Measurements from ENCODE around the gene ANO2.
"Not testable (repeated sequence)": the region's sequence is repeated elsewhere in the genome, so short reads cannot be mapped to it uniquely, and the experiment has no call there.

Gene ANO2

DNA sequence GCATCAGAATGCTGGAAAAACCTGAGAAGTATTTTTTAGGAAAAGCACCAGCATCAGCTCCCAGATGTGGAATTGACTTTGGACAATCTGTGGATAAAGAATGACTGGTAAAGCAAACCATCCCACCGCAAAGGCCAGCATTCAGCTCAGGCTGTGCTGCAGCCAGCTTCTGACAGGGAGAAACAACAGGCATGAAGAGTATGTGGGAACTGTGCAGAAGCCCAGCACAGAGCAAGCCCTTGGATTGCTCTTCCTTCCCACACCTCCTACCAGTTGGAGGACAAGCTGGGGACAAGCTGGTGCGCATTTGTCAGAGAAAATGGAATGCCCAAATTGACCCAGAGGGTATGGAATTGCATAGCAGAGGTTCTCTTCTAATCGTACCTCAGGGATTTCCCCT lies 228.1 kb downstream of the ANO2 start:
- intact Hi-C loops (cut with DNase I) = no loop called here

GRCh38 chr12:5716201-5716600 lies 228.9 kb downstream of the ANO2 start:
- intact Hi-C loops (cut with DNase I) = no loop called here
- peak in 2 of 42 donors; percentile 13 to 19 for DNase-seq

More for the DNA sequence above, 228.1 kb downstream of the ANO2 start:
- DNase-seq = peak in 2 of 42 donors; percentile 8 to 15

DNA sequence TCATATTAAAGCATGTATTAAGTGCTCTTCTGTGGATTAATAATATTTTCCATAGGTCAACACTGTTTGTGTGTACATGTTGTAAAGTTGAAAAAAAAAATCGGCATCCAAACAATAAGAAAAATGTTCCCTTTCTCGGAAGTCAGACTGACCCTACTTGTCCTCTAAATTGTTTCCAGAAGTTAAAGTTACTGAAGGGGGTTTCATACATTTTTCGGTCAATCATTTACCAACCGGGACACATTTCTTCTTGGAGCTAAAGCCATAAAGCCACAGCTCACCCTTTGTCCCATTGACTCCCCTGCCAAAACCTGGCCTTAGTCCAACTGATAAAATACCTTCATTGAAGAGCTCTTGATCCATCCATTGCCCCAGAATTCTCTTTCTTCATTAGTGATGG lies 230.0 kb downstream of the ANO2 start:
- no peak for DNase-seq
- intact Hi-C loops (cut with DNase I) = no loop called here

- DNase-seq = peak in 2 of 42 donors; percentile 1 to 4
- intact Hi-C loops (cut with DNase I) = no loop called here
Measured at GRCh38 chr12:5713599-5714081, 231.4 kb downstream of the ANO2 start.

DNA sequence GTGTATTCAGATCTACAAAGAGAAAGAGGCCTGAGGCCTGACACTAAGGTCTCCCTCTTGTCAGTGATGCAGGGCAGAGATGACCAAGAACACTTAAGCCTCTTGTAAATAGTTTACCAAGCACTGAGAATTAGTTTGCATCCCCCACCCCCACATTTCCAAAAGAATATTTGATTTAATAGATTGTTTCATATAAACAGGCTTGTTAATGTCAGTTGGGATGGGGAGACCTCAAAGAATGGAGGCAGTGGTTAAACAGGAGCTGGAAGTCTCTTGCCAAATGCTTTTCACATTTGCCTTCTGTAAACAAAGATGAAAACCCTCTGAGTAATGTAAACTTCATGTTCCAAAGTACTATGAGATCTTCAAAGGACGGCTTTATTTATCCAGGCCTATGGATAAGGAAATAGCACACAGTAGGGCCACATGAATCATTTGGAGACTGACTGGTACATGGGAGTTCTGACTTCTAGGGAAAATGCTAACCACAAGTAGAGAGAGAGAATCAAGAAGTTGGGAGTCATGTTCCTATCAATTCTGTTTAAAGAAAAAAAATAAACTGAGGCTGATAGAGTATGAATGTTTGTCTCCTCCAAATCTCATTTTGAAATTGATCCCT lies 234.7 kb downstream of the ANO2 start:
- no peak for DNase-seq
- intact Hi-C loops (cut with DNase I) = no loop called here

- intact Hi-C loops (cut with DNase I) = no loop called here
- DNase-seq = peak in 1 of 42 donors; percentile 2
Measured at GRCh38 chr12:5708371-5708770, 236.7 kb downstream of the ANO2 start.

DNA sequence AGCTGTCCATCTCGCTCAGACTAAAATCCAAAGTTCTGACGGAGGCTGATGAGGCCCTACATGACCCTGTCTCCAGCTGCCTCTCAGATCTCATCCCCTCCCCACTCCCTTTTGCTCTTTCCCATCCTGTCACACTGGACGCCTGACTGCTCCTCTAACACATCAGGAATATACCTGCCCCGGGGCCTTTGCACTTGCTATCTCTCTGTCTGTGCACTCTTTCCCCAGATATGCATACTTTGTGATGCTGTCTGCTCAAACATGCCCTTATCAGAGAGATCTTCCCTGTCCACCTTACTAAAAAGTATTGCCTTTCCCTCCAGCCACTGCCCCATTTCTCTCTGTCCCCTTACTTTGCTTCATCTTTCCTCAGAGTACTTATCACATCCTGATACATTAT lies 238.8 kb downstream of the ANO2 start:
- intact Hi-C loops (cut with DNase I) = no loop called here
- peak in 1 of 42 donors; percentile 22 for DNase-seq

GRCh38 chr12:5705791-5706190 lies 239.3 kb downstream of the ANO2 start:
- intact Hi-C loops (cut with DNase I) = no loop called here
- DNase-seq = peak in 1 of 42 donors; percentile 9

- intact Hi-C loops (cut with DNase I) = no loop called here
- DNase-seq = no peak
Measured at GRCh38 chr12:5694759-5695409, 250.2 kb downstream of the ANO2 start.

GRCh38 chr12:5692850-5693249 lies 252.2 kb downstream of the ANO2 start:
- no peak for DNase-seq
- intact Hi-C loops (cut with DNase I) = no loop called here

DNA sequence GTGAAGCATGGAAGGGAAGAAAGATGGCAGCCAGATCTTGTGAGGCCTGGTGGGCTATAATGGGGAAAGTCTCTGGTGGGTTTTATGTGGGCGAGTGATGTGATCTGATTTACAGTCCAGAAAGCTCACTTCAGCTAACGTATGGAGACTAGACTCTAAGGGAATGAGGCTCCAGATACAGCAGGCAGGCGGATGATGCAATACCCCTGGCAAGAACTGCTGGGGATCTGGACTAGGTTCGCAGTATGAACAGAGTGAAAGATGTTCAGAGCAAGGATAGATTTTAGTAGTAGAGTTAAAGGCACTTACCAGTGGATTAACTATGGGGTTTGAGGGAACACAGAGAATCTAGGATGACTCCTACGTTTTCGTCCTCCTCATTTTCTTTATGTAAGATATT lies 253.1 kb downstream of the ANO2 start:
- no peak for DNase-seq
- intact Hi-C loops (cut with DNase I) = no loop called here

- DNase-seq = no peak
- intact Hi-C loops (cut with DNase I) = no loop called here
Measured at GRCh38 chr12:5690240-5690639, 254.8 kb downstream of the ANO2 start.

GRCh38 chr12:5689773-5690172 lies 255.3 kb downstream of the ANO2 start:
- intact Hi-C loops (cut with DNase I) = no loop called here
- no peak for DNase-seq

DNA sequence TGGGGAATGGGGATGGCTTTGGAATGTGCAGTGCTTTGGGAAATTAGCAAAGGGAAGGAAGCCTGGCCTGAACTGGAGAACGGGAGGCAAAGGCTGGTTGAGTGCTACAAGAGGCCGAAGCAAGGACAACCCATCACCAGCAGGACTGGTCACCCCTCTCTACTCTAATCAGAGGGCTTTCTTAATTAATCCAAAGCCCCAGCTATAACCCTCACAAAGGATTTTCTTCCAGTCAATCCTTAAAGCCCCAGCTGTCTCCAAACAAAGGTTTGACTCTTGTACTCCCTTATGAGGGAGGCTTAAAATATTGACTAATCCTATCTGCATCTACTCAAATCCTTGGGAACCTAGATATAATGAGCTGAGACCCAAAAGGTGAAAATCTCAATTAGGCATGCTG lies 256.8 kb downstream of the ANO2 start:
- DNase-seq = no peak
- intact Hi-C loops (cut with DNase I) = no loop called here

DNA sequence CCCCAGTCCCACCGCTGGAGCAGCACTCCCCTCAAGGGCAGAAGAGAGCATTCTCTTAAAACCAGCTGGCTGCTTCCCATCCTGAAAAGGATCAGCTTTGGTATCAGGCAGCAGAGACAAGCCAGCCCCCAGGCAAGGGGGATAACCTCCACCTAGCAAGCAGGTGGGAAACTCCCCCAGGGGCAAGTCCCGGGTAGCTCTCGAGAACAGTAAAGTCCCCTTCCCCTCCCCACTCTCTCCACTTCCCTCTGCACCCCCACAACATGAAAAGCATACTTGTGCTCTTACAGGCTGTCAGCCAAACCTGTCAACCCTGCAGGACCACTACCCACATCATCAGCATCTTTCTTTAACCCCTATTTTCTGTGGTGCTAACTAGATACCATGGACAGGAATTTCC lies 259.1 kb downstream of the ANO2 start:
- intact Hi-C loops (cut with DNase I) = no loop called here
- DNase-seq = no peak

DNA sequence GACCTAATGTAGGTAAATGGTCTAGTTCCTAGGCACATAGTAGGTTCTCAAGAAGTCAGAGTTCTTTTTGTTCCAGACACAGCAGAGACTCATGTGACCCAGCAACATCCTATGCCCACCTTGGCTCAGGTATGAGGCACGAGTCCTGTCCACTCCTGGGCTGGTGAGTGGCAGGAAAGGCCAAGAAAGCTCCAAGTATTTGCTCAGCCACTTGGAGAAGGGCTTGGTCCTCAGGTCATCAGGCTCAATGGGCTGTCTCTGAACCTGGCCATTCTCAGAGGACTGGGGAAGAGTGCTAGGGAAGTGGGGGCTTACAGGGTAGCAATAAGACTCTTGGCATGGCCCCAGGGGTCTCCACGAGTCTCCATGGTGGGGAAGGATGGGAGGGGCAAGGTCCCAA lies 260.1 kb downstream of the ANO2 start:
- DNase-seq = no peak
- intact Hi-C loops (cut with DNase I) = no loop called here

DNA sequence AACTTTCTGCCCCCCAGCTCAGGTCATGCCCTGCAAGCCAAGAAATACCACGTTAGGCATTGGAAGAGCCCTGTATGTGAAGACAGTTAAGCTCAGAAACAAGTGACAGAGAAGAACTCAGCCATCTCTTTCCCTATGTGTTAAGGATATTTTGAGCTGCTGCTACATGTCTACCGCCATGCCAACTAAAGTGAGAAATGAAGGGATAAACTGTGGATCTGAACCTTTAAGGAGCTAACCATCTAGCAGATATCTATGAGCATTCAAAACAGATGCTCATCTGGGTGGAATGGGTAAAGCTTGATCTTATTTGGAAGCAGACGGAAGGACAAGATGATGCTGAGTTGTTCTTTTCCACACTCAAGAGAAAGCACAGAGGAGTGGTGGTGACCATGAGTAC lies 262.5 kb downstream of the ANO2 start:
- no peak for DNase-seq
- intact Hi-C loops (cut with DNase I) = no loop called here

GRCh38 chr12:5678176-5678575 lies 266.9 kb downstream of the ANO2 start:
- intact Hi-C loops (cut with DNase I) = no loop called here

GRCh38 chr12:5669624-5670023 lies 275.4 kb downstream of the ANO2 start:
- intact Hi-C loops (cut with DNase I); DNase-seq: not testable (repeated sequence)

More at GRCh38 chr12:5678176-5678575, 266.9 kb downstream of the ANO2 start:
- no peak for DNase-seq

GRCh38 chr12:5665615-5666014 lies 279.4 kb downstream of the ANO2 start:
- intact Hi-C loops (cut with DNase I) = no loop called here
- DNase-seq = no peak

GRCh38 chr12:5661811-5662210 lies 283.2 kb downstream of the ANO2 start:
- no peak for DNase-seq

More at GRCh38 chr12:5661811-5662210, 283.2 kb downstream of the ANO2 start:
- intact Hi-C loops (cut with DNase I) = no loop called here
